GM12865 (cell line): ENCODE data around the gene PUM1.
"Not testable (repeated sequence)": the region's sequence is repeated elsewhere in the genome, so short reads cannot be mapped to it uniquely, and the experiment has no call there.

ENCODE experiments used
- DNase-seq: peaks from one replicate; pipeline ENCODE4 v3.0.0; 2010; ENCODE audit warnings: low read depth
- H3K4me3 ChIP-seq: 2 replicates; pipeline ENCODE4 v1.5.1; 2011; ENCODE audit warnings: mild to moderate bottlenecking, low read depth, low read length, control low read depth
- CTCF ChIP-seq: IDR thresholded peaks from 2 replicates; pipeline ENCODE4 v1.5.1; 2011; ENCODE audit warnings: low read length, control low read depth, low read depth, inconsistent platforms; ENCODE audit not compliant: insufficient read depth; ENCODE audit errors: missing control alignments

Gene PUM1

DNA sequence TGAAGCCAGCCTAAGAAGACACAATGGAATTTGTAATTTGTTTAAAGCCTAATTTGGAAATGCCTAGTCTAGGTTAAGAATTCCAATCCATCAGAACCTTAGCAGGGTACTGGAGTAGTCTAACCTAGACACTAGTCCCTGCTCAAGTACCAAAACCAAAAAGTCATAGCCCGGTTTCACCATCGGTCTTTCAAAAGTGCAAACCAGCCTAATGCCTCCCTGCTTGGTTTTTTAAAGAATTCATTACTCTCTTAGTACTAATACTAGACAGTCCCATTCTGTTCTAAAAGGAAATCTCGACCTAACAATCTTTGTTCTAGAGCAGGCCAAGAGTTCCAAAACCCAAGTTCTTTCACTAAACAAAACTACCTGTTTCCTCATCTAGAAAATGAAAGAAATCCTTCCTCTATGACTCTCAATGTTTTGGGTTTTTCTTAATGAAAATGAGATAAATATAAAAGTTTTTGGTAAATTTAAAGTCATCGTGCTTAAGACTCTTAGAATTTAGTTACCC lies 2.6 kb downstream of the PUM1 start:
- H3K4me3 ChIP-seq, result peak overlapping the region; percentile 93
- no peak for TF ChIP-seq CTCF
- peak; percentile 8 for DNase-seq

GRCh38 chr1:31062162-31062866 lies 3.2 kb downstream of the PUM1 start:
- DNase-seq, result not testable (repeated sequence)
- H3K4me3 ChIP-seq, result peak overlapping the region; percentile 93

GRCh38 chr1:31058012-31058411 lies 7.5 kb downstream of the PUM1 start:
- no peak for DNase-seq
- no peak for TF ChIP-seq CTCF
- no peak overlapping the region for H3K4me3 ChIP-seq

- no peak for TF ChIP-seq CTCF
- no peak for DNase-seq
- no peak overlapping the region for H3K4me3 ChIP-seq
Observed at GRCh38 chr1:31055953-31056352, 9.6 kb downstream of the PUM1 start.

DNA sequence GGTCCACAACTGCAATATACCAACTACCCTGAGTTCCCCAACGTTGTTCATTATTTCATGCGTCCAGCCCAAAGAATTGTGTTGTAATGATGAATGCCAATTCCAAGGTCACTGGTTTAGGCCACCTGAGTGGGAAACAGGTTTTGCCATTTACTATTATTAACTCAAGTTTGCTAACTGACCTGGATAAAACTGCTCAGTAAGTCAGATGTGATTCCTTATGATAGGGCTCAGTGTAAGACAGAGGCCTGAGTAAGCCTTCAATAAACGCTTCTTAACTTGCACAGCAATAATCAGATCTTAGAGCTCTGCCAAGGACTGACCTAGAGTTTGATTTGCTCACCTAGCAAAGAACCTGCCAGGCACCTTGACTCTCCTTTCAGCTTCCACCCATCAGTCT lies 10.0 kb downstream of the PUM1 start:
- TF ChIP-seq CTCF, result no peak

DNA sequence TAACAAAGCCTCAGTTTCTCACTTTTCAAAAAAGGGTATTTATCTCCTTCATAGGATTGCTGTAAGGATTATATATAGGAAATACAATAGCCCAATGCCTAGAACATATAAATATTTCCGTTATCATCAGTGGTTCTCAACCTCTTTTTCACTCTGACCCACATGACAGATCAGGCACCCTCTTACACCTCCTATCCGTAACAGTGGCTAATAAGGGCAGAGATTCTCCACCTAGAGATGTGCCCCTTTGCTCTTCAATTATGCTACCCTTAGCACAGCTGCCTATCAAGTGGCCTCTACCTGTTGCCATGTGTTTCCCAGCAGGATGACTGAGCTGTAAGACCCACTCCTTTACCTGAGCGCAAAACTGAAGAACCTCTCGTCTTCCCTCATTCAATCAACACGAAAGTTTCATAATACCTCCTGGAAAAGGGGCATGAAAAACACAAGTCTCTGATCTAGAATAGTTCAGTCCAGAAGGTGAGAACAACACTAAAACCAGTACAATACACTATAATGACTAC lies 10.5 kb downstream of the PUM1 start:
- DNase-seq, result no peak
- H3K4me3 ChIP-seq, result no peak overlapping the region
- TF ChIP-seq CTCF, result no peak

More for the DNA sequence above, 10.0 kb downstream of the PUM1 start:
- no peak overlapping the region for H3K4me3 ChIP-seq
- no peak for DNase-seq

GRCh38 chr1:31054349-31054748 lies 11.2 kb downstream of the PUM1 start:
- no peak for DNase-seq
- TF ChIP-seq CTCF, result no peak
- no peak overlapping the region for H3K4me3 ChIP-seq

DNA sequence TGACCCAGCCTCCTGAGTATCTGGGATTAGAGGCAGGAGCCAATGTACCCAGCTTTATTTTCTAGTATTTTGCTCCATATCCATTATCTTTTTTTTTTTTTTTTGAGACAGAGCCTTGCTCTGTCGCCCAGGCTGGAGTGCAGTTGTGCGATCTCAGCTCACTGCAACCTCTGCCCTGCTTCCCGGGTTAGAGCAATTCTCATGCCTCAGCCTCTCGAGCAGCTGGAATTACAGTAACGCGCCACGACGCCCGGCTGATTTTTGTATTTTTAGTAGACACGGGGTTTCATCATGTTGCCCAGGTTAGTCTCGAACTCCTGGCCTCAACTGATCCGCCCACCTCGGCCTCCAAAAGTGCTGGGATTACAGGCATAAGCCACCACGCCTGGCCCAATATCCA lies 12.9 kb downstream of the PUM1 start:
- not testable (repeated sequence) for H3K4me3 ChIP-seq, DNase-seq
